ENCODE measurements around the gene TNFRSF18.

- TF ChIP-seq POLR2A (IDR thresholded peaks at IDR 0.05; ENCODE audit: low read depth, low read length): no peak
- no peak for TF ChIP-seq TAF1 (IDR thresholded peaks at IDR 0.05; ENCODE audit: low read depth, low read length)
- TF ChIP-seq POLR2AphosphoS5 (IDR thresholded peaks at IDR 0.05; ENCODE audit: low read depth, low read length): no peak
- TF ChIP-seq SPI1 (IDR thresholded peaks at IDR 0.05; ENCODE audit: low read depth, low read length): no peak
- no peak for TF ChIP-seq POU2F2 (IDR thresholded peaks at IDR 0.05; ENCODE audit: low read depth, low read length)
Measured at GRCh38 chr1:1171161-1171545, 35.2 kb downstream of the TNFRSF18 start.

Measured in GM12891 (cell line).